ENCODE results near the gene C16orf78. TPM values are rescaled to one million over a fixed set of nuclear protein-coding genes. Genes with fewer than 3 reads are reported as not detected.
A peak's percentile ranks its signal among the peaks of the same experiment; 100 is the strongest.

C16orf78 gene
- total and polyA plus RNA-seq, 5 experiments from 2014 or later: not detected

DNA sequence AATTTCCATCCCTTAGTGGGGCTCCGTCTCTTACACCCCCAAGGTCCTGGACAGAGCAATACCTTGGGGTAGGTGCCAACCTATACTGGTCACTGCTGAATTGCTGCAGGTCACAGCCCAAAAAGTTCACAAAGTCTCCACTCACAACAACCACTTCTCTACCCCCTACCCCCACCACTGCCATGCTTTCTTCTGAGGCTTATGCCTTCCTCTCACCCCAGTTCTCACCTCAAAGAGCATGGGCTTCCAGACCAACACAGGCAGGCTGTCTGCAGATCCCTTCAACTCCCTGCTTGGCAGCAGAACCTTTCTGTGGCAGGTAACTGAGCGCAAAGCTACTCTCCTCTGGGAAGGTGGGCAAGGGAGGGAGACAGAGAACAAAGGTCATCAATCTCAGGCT is 35.5 kb downstream of the C16orf78 start:
- DNase-seq (no peak), ATAC-seq (no peak)
- H3K27me3 Mint-ChIP-seq: peaks cover 0 to 18% (median 4%) of the 10 kb centered on the region in 5 donors
- no peaks in the 10 kb centered on the region for H3K36me3 Mint-ChIP-seq
- H3K4me1 Mint-ChIP-seq: peaks cover 0 to 5% (median 4%) of the 10 kb centered on the region in 4 donors
- H3K27ac Mint-ChIP-seq: no peak overlapping the region
- H3K4me3 Mint-ChIP-seq: no peak overlapping the region
- POLR2A ChIA-PET: no interaction called here
- H3K9me3 Mint-ChIP-seq: no peaks in the 10 kb centered on the region

GRCh38 chr16:49410226-49410625 is 36.6 kb downstream of the C16orf78 start:
- H3K9me3 Mint-ChIP-seq: no peaks in the 10 kb centered on the region
- no peak overlapping the region for H3K27ac Mint-ChIP-seq
- POLR2A ChIA-PET: no interaction called here
- H3K27me3 Mint-ChIP-seq: peaks cover 0 to 10% (median 0%) of the 10 kb centered on the region in 5 donors
- no peaks in the 10 kb centered on the region for H3K36me3 Mint-ChIP-seq
- peaks cover 0 to 5% (median 4%) of the 10 kb centered on the region in 4 donors for H3K4me1 Mint-ChIP-seq
- ATAC-seq (no peak), DNase-seq (no peak)
- H3K4me3 Mint-ChIP-seq: no peak overlapping the region

GRCh38 chr16:49411121-49411970 is 37.7 kb downstream of the C16orf78 start:
- Mint-ChIP-seq H3K27me3 (peaks cover 0 to 10% (median 0%) of the 10 kb centered on the region in 5 donors), H3K27ac (peak overlapping the region in 2 of 10 donors; percentile 4 to 73), H3K36me3 (no peaks in the 10 kb centered on the region), H3K4me3 (no peak overlapping the region), H3K4me1 (peaks cover 0 to 5% (median 4%) of the 10 kb centered on the region in 4 donors), H3K9me3 (no peaks in the 10 kb centered on the region)
- POLR2A ChIA-PET: no interaction called here
- ATAC-seq (no peak), DNase-seq (no peak)

GRCh38 chr16:49414671-49415070 is 41.1 kb downstream of the C16orf78 start:
- POLR2A ChIA-PET: no interaction called here
- H3K4me3 Mint-ChIP-seq: no peak overlapping the region
- no peak overlapping the region for H3K27ac Mint-ChIP-seq
- peaks cover 0 to 2% (median under 1%) of the 10 kb centered on the region in 4 donors for H3K4me1 Mint-ChIP-seq
- H3K9me3 Mint-ChIP-seq: no peaks in the 10 kb centered on the region
- no peaks in the 10 kb centered on the region for H3K36me3 Mint-ChIP-seq
- no peak for DNase-seq
- H3K27me3 Mint-ChIP-seq: peaks cover 0 to 10% (median 0%) of the 10 kb centered on the region in 5 donors
- no peak for ATAC-seq

DNA sequence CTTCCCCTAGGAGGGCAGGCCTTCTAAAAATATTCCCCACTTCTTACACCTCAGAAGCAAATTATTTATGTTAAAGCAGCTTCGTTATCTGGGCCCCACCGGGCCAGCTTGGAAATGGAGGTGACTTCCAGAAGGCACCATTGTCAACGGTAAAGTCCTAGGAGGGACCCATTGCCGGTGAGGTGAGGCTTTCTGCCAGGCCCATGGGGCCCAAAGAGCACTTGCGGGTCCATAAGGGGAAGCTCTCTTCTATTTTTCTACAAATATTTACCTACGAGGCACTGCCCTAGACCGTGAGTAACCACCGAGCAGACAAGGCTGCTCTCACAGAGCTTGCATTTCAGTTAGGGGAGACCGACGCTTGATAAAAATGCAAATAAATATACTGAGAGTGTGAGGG is 41.5 kb downstream of the C16orf78 start:
- ATAC-seq: no peak
- Mint-ChIP-seq H3K27me3 (peaks cover 0 to 10% (median 0%) of the 10 kb centered on the region in 5 donors), H3K4me3 (no peak overlapping the region), H3K27ac (peak overlapping the region in 1 of 10 donors; percentile 86), H3K36me3 (no peaks in the 10 kb centered on the region), H3K4me1 (peaks cover 0 to 2% (median under 1%) of the 10 kb centered on the region in 4 donors), H3K9me3 (no peaks in the 10 kb centered on the region)
- DNase-seq: no peak
- POLR2A ChIA-PET: no interaction called here

DNA sequence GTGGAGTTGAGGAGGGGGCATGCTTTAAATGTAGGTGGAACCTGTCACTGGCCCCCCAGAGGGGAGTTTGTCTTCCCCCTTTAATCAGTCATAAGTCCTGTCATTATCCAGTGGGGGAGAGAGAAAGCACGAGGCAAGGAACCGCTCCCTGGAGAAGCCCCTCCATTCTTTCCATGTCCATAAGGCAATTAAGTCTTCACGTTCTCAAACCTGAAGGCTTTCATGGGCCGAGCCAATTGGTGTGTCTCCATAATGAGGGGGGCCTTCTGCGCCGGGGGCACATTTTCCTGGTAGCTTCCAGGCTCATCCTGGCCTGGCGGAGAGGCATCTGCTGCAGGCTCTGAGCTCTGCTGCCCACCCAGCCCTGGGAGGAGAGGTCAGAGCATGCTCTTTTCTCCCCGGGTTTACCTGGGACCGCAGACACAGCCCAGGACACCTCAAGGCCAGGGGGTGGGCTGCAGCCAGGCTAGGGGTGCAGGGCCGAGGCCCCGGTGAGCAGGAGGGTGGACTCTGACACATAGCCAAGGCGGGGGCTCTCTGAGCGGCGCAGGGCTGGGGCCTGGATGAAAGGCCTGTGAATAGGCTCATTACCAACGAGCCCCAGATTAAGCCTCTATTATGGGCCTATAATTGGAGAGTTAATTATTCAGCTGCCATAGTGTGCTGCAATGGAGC is 42.5 kb downstream of the C16orf78 start:
- POLR2A ChIA-PET: no interaction called here
- DNase-seq: no peak
- H3K27ac Mint-ChIP-seq: no peak overlapping the region
- peaks cover 0 to under 1% (median 0%) of the 10 kb centered on the region in 9 donors for H3K9me3 Mint-ChIP-seq
- peaks cover 0 to 2% (median under 1%) of the 10 kb centered on the region in 4 donors for H3K4me1 Mint-ChIP-seq
- H3K36me3 Mint-ChIP-seq: no peaks in the 10 kb centered on the region
- ATAC-seq: no peak
- H3K4me3 Mint-ChIP-seq: no peak overlapping the region
- H3K27me3 Mint-ChIP-seq: peaks cover 0 to 4% (median 0%) of the 10 kb centered on the region in 5 donors

DNA sequence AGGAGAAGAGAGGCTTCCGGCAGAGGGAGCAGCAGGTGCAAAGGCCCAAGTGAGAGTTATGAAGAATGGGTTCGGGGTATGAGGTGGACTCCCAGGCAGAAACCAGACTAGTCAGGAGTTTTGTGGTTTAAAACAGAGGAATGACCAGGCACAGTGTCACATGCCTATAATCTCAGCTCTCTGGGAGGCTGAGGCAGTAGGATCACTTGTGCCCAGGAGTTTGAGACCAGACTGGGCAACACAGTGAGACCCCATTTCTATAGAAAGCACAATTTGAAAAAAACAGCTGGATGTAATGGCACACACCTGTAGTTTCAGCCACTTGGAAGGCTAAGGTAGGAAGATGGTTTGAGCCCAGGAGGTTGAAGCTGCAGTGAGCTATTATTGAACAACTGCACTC is 43.8 kb downstream of the C16orf78 start:
- ATAC-seq: no peak
- POLR2A ChIA-PET: no interaction called here
- no peak for DNase-seq
- H3K36me3 Mint-ChIP-seq: no peaks in the 10 kb centered on the region
- H3K27me3 Mint-ChIP-seq: peaks cover 0 to 8% (median 0%) of the 10 kb centered on the region in 5 donors
- H3K4me1 Mint-ChIP-seq: peaks cover 0 to 2% (median under 1%) of the 10 kb centered on the region in 4 donors
- no peak overlapping the region for H3K4me3 Mint-ChIP-seq
- no peak overlapping the region for H3K27ac Mint-ChIP-seq
- peaks cover 0 to 1% (median 0%) of the 10 kb centered on the region in 9 donors for H3K9me3 Mint-ChIP-seq

DNA sequence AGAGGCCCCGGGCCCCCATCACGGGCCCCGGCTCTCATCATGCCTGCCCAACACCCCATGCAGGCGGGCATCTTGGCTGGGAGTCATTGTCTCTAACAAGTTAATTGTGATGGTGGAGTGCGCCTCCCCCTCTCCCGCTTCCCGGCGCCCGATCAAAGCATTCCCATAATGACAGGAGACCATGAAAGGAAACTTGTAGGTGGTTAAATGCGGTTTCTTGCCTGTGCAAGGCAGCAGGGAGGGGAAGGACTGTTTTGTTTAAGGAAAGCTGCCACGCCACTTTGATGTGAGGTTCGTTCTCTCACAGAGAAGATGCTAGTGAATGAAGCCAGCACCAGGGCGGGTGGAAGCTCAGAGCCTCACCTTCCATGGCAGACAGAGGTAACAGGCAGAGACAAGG is 45.4 kb downstream of the C16orf78 start:
- no peak for DNase-seq
- Mint-ChIP-seq H3K9me3 (peaks cover 0 to 1% (median 0%) of the 10 kb centered on the region in 9 donors), H3K27ac (no peak overlapping the region), H3K4me1 (peaks cover 0 to 2% (median 0%) of the 10 kb centered on the region in 4 donors), H3K36me3 (no peaks in the 10 kb centered on the region), H3K4me3 (no peak overlapping the region), H3K27me3 (peaks cover 0 to 9% (median 3%) of the 10 kb centered on the region in 5 donors)
- POLR2A ChIA-PET: no interaction called here
- no peak for ATAC-seq

DNA sequence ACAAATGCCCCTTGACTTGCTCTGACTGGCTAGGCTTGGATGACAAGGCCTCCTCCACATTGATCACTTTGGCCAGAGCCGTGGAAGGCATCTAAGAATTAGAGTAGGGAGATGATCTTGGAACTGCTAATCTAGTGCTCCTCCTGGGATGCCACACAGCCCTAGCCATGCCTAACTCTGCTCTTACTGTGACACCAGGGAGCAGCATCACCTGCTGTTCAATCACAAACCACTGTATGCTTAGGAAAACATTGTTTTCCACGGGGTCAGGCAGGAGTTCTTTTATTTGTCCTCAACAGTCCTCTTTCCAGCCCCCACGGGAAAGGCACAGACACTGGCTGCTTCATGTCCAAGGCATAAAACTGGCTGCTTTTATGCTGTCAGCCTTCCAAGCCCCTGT is 46.3 kb downstream of the C16orf78 start:
- Mint-ChIP-seq H3K4me3 (no peak overlapping the region), H3K27me3 (peaks cover 0 to 17% (median 4%) of the 10 kb centered on the region in 5 donors), H3K27ac (peak overlapping the region in 1 of 10 donors; percentile 21), H3K36me3 (no peaks in the 10 kb centered on the region), H3K9me3 (peaks cover 0 to 1% (median 0%) of the 10 kb centered on the region in 9 donors), H3K4me1 (peaks cover 0 to 2% (median 0%) of the 10 kb centered on the region in 4 donors)
- DNase-seq (no peak), ATAC-seq (no peak)
- POLR2A ChIA-PET: no interaction called here

- peaks cover 0 to 2% (median 0%) of the 10 kb centered on the region in 4 donors for H3K4me1 Mint-ChIP-seq
- no peaks in the 10 kb centered on the region for H3K36me3 Mint-ChIP-seq
- peaks cover 0 to 1% (median 0%) of the 10 kb centered on the region in 9 donors for H3K9me3 Mint-ChIP-seq
- H3K4me3 Mint-ChIP-seq: no peak overlapping the region
- H3K27me3 Mint-ChIP-seq: peaks cover 0 to 17% (median 4%) of the 10 kb centered on the region in 5 donors
- POLR2A ChIA-PET: no interaction called here
- H3K27ac Mint-ChIP-seq: no peak overlapping the region
- no peak for ATAC-seq
- no peak for DNase-seq
Observed at GRCh38 chr16:49422896-49423295, 49.3 kb downstream of the C16orf78 start.

- POLR2A ChIA-PET: no interaction called here
- no peak overlapping the region for H3K4me3 Mint-ChIP-seq
- no peak overlapping the region for H3K27ac Mint-ChIP-seq
- ATAC-seq (no peak), DNase-seq (no peak)
- peaks cover 0 to 21% (median 5%) of the 10 kb centered on the region in 9 donors for H3K9me3 Mint-ChIP-seq
- peaks cover 0 to 17% (median 7%) of the 10 kb centered on the region in 5 donors for H3K27me3 Mint-ChIP-seq
- H3K4me1 Mint-ChIP-seq: no peaks in the 10 kb centered on the region
- H3K36me3 Mint-ChIP-seq: peaks cover 0 to 7% (median 0%) of the 10 kb centered on the region in 3 donors
Observed at GRCh38 chr16:49424961-49425360, 51.4 kb downstream of the C16orf78 start.

- DNase-seq (no peak), ATAC-seq (no peak)
- Mint-ChIP-seq H3K4me1 (no peaks in the 10 kb centered on the region), H3K4me3 (no peak overlapping the region), H3K9me3 (peaks cover 0 to 24% (median 5%) of the 10 kb centered on the region in 9 donors), H3K27me3 (peaks cover 0 to 17% (median 4%) of the 10 kb centered on the region in 5 donors), H3K27ac (no peak overlapping the region), H3K36me3 (peaks cover 0 to 7% (median 0%) of the 10 kb centered on the region in 3 donors)
- POLR2A ChIA-PET: no interaction called here
Observed at GRCh38 chr16:49427771-49428170, 54.2 kb downstream of the C16orf78 start.

GRCh38 chr16:49428808-49429207 is 55.2 kb downstream of the C16orf78 start:
- ATAC-seq (no peak), DNase-seq (no peak)
- Mint-ChIP-seq H3K36me3 (peaks cover 0 to 7% (median 0%) of the 10 kb centered on the region in 3 donors), H3K27ac (no peak overlapping the region), H3K9me3 (peaks cover 0 to 24% (median 5%) of the 10 kb centered on the region in 9 donors), H3K4me3 (no peak overlapping the region), H3K27me3 (peaks cover 0 to 14% (median 4%) of the 10 kb centered on the region in 5 donors), H3K4me1 (no peaks in the 10 kb centered on the region)
- POLR2A ChIA-PET: no interaction called here

Measured in naive thymus-derived CD8-positive, alpha-beta T cell (primary cell).